Suprapubic skin (tissue), 4 donors: ENCODE data around the gene RCHY1. TPM values are rescaled to one million over a fixed set of nuclear protein-coding genes. Genes with fewer than 3 reads are reported as not detected.
A peak's percentile ranks its signal among the peaks of the same experiment; 100 is the strongest.
"Not testable (repeated sequence)": the region's sequence is repeated elsewhere in the genome, so short reads cannot be mapped to it uniquely, and the experiment has no call there.

Source experiments
- DNase-seq, 2 donors: peaks; one replicate each; pipeline ENCODE4 v3.0.0-alpha.2; 2019; ENCODE audit warnings: low spot score in 2 of 2
- H3K27ac ChIP-seq: fragments of 200-600 bp; sonication (generic); one replicate; pipeline ENCODE4 v1.5.1; 2019
- H3K27me3 ChIP-seq: fragments of 200-600 bp; sonication (generic); one replicate; pipeline ENCODE4 v1.5.1; 2019
- H3K36me3 ChIP-seq: fragments of 200-600 bp; sonication (generic); one replicate; pipeline ENCODE4 v1.5.1; 2019
- H3K4me1 ChIP-seq: fragments of 200-600 bp; sonication (generic); one replicate; pipeline ENCODE4 v1.5.1; 2019
- H3K4me3 ChIP-seq: fragments of 200-600 bp; sonication (generic); one replicate; pipeline ENCODE4 v1.5.1; 2019; ENCODE audit warnings: mild to moderate bottlenecking
- H3K9me3 ChIP-seq: fragments of 200-600 bp; sonication (generic); one replicate; pipeline ENCODE4 v1.5.1; 2019
- CTCF ChIP-seq, 2 donors: fragments of 200-600 bp in 1 of 2; fragments of 450-650 bp in 1 of 2; sonication (generic) in 1 of 2; IDR thresholded peaks; one replicate each; pipeline ENCODE4 v1.5.1; 2016 to 2019; ENCODE audit warnings: antibody characterized with exemption in 2 of 2, mild to moderate bottlenecking in 1 of 2, moderate library complexity in 1 of 2
- EP300 ChIP-seq: sonication (generic); formaldehyde crosslinking; IDR thresholded peaks from one replicate; pipeline ENCODE4 v1.6.1; 2017; ENCODE audit warnings: antibody characterized with exemption
- POLR2A ChIP-seq, 2 donors: fragments of 450-650 bp; IDR thresholded peaks; one replicate each; pipeline ENCODE4 v1.6.1; 2017; ENCODE audit warnings: antibody characterized with exemption in 2 of 2, mild to moderate bottlenecking in 2 of 2, moderate library complexity in 2 of 2
- POLR2AphosphoS5 ChIP-seq, 3 donors: sonication (generic); formaldehyde crosslinking; IDR thresholded peaks; one replicate each; pipeline ENCODE4 v1.6.1; 2017; ENCODE audit warnings: antibody characterized with exemption in 3 of 3
- WGBS: methylation state at CpG from one replicate; pipeline ENCODE4 v1.1.5; 2018; 5-methylcytosine and 5-hydroxymethylcytosine counted together
- total RNA-seq, 4 donors: library from RNA; depleted of rRNA; stranded (reverse); fragments of >200 nt; gene quantifications; one replicate each; pipeline ENCODE4 v1.1.0, GENCODE V29; 2016

RCHY1 gene
- total RNA-seq, 4 donors from 2014 or later = 11.4 to 24.2 (median 20.6) TPM

- 96% methylated on average over 1 of the region's 1 CpG for WGBS
- Histone ChIP-seq H3K27me3 (no peaks in the 10 kb centered on the region), H3K9me3 (no peaks in the 10 kb centered on the region), H3K27ac (no peak overlapping the region), H3K4me1 (no peaks in the 10 kb centered on the region), H3K36me3 (peaks cover 70% of the 10 kb centered on the region), H3K4me3 (no peak overlapping the region)
- TF ChIP-seq POLR2A (IDR thresholded peaks at IDR 0.05) (no peak), CTCF (IDR thresholded peaks at IDR 0.05) (no peak), POLR2AphosphoS5 (IDR thresholded peaks at IDR 0.05) (no peak), EP300 (no peak)
- no peak for DNase-seq
Measured at GRCh38 chr4:75525910-75526309, 11.7 kb upstream of the RCHY1 start.

- no peak for DNase-seq
- Histone ChIP-seq H3K4me3 (no peak overlapping the region), H3K36me3 (peaks cover 62% of the 10 kb centered on the region), H3K9me3 (no peaks in the 10 kb centered on the region), H3K27ac (no peak overlapping the region), H3K27me3 (no peaks in the 10 kb centered on the region), H3K4me1 (no peaks in the 10 kb centered on the region)
- WGBS = 90% methylated on average over 1 of the region's 1 CpG
- TF ChIP-seq POLR2A (IDR thresholded peaks at IDR 0.05) = no peak
Measured at GRCh38 chr4:75525086-75525485, 10.9 kb upstream of the RCHY1 start.

GRCh38 chr4:75519452-75519851 is 5.2 kb upstream of the RCHY1 start:
- not testable (repeated sequence) for H3K27ac ChIP-seq, H3K9me3 ChIP-seq, H3K4me3 ChIP-seq, DNase-seq, H3K27me3 ChIP-seq
- peaks cover 24% of the 10 kb centered on the region for H3K36me3 ChIP-seq
- WGBS = 90% methylated on average over 5 of the region's 7 CpGs
- H3K4me1 ChIP-seq = peaks cover 14% of the 10 kb centered on the region

- H3K36me3 ChIP-seq = peaks cover 11% of the 10 kb centered on the region
- no peak for TF ChIP-seq POLR2A (IDR thresholded peaks at IDR 0.05)
- TF ChIP-seq CTCF (IDR thresholded peaks at IDR 0.05) = no peak
- no peak overlapping the region for H3K4me3 ChIP-seq
- DNase-seq = no peak
- H3K4me1 ChIP-seq = peaks cover 39% of the 10 kb centered on the region
- 88% methylated on average over 1 of the region's 1 CpG for WGBS
- H3K27ac ChIP-seq = no peak overlapping the region
- no peaks in the 10 kb centered on the region for H3K27me3 ChIP-seq
- no peaks in the 10 kb centered on the region for H3K9me3 ChIP-seq
Measured at GRCh38 chr4:75516144-75516543, 1.9 kb upstream of the RCHY1 start.

GRCh38 chr4:75514949-75515612 is 878 bp upstream of the RCHY1 start:
- Histone ChIP-seq H3K36me3 (peaks cover 11% of the 10 kb centered on the region), H3K4me3 (peak overlapping the region; percentile 90), H3K4me1 (peaks cover 50% of the 10 kb centered on the region), H3K27ac (peak overlapping the region; percentile 98), H3K27me3 (no peaks in the 10 kb centered on the region), H3K9me3 (no peaks in the 10 kb centered on the region)
- no peak for DNase-seq
- 40% methylated on average over 9 of the region's 9 CpGs for WGBS
- TF ChIP-seq POLR2AphosphoS5 (IDR thresholded peaks at IDR 0.05) (no peak), CTCF (IDR thresholded peaks at IDR 0.05) (no peak), EP300 (no peak), POLR2A (IDR thresholded peaks at IDR 0.05) (no peak)

GRCh38 chr4:75513526-75514130 is 575 bp downstream of the RCHY1 start:
- peak overlapping the region; percentile 98 for H3K27ac ChIP-seq
- H3K36me3 ChIP-seq = peaks cover 11% of the 10 kb centered on the region
- H3K27me3 ChIP-seq = no peaks in the 10 kb centered on the region
- H3K4me3 ChIP-seq = peak overlapping the region; percentile 90
- WGBS = 0% methylated on average over 9 of the region's 12 CpGs
- H3K4me1 ChIP-seq = peaks cover 59% of the 10 kb centered on the region
- no peaks in the 10 kb centered on the region for H3K9me3 ChIP-seq
- DNase-seq = no peak
- no peak for TF ChIP-seq CTCF (IDR thresholded peaks at IDR 0.05)
- no peak for TF ChIP-seq POLR2AphosphoS5 (IDR thresholded peaks at IDR 0.05)
- TF ChIP-seq POLR2A (IDR thresholded peaks at IDR 0.05) = no peak
